ENCODE results near the gene TEX35. TPM values are rescaled to one million over a fixed set of nuclear protein-coding genes. Genes with fewer than 3 reads are reported as not detected.

TEX35 gene
- polyA plus RNA-seq (ENCODE audit: insufficient read length in 12 of 12), result under 1 TPM in 5 of 12 donors, not detected in 7; 0.08 to 0.50 (median 0.23) TPM
- long read RNA-seq, donor 1, result 0 reads
- long read RNA-seq, donor 2, result 0 reads
- long read RNA-seq, donor 3, result 0 reads
- long read RNA-seq, donor 4, result 0 reads
- long read RNA-seq, donor 5, result 0 reads
- long read RNA-seq, donor 6, result 0 reads
- long read RNA-seq, donor 7, result 0 reads
- long read RNA-seq, donor 8, result 0 reads
- long read RNA-seq, donor 9, result 0 reads
- long read RNA-seq, donor 10, result 0 reads
- long read RNA-seq, donor 11, result 0 reads

DNA sequence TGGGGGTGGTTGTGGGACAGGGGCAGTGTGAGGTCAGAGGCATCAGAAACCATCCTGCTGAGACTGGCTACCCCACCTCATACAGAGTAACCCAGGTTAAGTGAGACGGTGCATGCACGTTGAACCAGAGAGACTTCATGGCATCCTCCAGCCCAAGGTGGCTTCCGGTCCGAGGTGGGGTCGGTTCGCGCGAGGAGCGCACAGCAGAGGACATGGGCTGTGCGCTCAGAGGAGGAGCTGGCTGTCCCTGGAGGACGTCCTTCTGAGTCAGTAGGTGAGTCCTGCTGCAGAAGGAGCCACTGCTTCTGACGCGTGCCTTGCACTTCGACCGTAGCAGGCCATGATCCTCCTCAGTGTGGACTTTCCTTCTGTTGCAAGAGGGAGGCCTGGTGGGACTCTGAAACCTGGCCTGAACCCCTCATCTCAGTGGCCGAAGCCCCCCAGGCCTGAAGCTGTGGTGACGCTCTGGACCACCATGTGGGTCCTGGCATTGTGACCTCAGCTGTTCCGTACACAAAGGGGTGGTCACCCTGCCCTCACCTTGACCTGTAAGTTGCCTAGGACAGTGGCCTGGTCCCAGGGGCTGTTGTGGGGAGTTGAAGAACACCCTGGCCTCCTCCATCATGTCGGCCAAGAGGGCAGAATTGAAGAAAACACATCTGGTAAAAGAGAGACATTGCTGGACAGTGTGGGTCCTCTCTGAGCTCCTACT is at the start of gene TEX35:
TEX35 (plus strand) TSS at position 544 of the 712 bp plus-strand sequence; CDS start at position 624, 80 bp downstream.
- DNase-seq, result no peak

DNA sequence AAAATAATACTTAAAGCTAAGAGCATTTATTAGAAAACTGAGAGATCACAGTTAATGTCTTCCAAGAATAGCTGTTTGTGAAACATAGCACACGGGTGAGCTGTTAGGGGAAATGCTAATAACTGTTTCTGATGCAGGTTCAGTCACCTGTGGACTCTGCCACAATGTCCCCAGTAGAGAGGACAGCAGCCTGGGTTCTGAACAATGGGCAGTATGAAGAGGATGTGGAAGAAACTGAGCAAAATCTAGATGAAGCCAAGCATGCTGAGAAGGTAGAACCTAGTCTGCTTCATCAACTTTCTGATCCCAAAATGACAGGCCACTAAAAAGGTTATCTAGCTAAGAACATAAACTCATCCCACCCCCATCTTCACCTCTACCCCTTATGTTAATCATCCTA is 48.8 kb upstream of the TEX35 start:
- DNase-seq, result no peak

- DNase-seq, result no peak
These were observed 48.3 kb upstream of the TEX35 start for GRCh38 chr1:178464566-178464965.

DNA sequence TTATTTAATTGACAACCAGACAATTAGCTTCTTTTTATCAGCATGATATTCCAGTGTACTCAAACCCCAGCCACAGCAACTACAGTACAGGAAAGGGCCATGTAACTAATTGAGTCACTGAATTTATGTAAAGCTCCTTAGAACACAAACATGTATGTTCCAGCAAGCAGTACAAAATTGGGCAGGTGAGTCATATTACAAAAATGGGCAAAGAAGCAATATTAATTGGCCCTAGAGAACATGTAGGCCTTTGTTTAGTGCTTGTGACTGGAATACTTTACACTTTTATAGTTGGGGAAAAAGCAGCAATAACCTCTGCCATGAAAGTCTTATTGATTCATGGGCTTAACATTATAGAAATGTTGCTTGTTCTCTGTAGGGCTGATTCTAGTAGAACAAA is 47.9 kb upstream of the TEX35 start:
- DNase-seq, result no peak

GRCh38 chr1:178467837-178468236 is 45.1 kb upstream of the TEX35 start:
- no peak for DNase-seq

GRCh38 chr1:178470411-178470960 is 42.4 kb upstream of the TEX35 start:
- DNase-seq, result no peak

- no peak for DNase-seq
These were observed 40.4 kb upstream of the TEX35 start for GRCh38 chr1:178472531-178472930.

GRCh38 chr1:178477373-178477772 is 35.5 kb upstream of the TEX35 start:
- no peak for DNase-seq

GRCh38 chr1:178477841-178478240 is 35.1 kb upstream of the TEX35 start:
- no peak for DNase-seq

DNA sequence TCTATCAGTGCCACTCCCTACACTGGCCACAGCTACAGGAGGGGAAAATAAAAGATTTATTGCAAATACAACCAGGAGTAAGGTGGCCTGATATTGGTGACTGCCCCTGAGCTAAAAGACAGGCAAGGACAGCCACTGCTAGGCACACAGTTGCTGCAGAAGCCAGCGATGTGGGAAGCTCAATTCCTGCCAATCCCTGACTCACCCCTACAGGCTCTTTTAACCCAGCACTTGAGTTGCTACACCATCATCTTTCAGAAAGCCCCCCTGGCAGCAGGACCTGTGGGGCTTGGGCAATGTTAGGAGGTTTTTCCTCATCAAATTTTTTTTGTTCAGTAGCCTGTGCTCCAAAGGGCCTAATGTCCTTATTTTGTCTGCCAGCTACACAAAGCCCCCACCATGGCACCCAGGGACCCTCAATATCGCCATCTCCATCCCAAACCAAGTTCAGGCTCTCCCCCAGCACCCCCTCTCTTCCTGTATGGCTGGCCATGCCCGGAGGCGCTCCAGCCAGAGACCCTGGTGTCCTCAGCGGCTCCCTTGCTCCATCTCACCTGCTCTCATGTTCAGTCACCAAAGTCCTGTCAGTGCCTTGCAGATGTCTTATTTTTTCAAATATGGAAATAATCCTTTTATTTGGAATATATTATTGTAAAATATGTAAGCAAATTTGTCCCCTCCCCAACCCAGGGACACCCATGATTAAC is 29.5 kb upstream of the TEX35 start:
- no peak for DNase-seq

DNA sequence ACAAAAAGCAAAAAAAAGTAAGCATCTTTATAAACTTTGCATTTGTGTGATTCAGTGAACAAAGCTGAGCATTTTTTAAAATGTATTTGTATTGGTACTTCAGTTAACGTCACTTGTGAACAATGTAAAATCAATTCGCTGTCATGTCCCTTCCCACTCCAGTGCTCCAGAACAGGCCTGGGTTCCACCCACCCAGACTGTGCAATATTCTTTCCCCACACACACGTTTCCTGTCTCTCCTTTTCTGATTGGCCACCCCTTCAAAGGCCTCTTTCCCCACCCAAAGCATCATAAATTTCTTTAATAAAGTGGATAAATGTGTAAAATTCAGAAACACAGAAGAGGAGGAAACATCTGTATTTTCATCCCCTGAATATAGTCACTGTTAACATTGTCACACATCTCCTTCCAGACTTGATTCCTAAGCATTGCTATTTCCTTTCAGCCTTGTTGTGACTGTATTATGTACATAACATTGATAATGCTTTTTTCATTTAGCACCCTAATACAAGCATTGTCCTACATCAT is 28.1 kb upstream of the TEX35 start:
- no peak for DNase-seq

DNA sequence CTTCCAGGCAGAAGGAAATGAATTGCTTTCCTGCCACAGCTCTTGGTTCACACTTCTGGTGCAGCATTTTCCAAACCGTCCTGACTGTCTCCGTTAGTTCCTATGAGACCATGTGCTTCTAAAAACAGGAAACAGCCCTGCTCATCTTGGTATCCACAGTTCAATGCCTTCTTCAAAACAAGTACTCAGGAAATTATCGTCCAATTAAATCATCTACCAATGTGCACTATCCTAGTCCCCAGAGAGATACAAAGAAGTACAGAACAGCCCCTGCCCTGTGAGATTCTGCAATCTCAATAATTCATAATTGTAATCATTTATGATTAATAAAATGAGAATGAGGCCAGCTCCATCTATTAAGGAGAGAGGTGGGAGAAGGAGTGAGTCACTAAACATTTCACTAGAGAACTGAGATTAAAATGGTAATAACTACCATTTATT is 27.3 kb upstream of the TEX35 start:
- DNase-seq, result no peak

- no peak for DNase-seq
These were observed 26.5 kb upstream of the TEX35 start for GRCh38 chr1:178486100-178487069.

DNA sequence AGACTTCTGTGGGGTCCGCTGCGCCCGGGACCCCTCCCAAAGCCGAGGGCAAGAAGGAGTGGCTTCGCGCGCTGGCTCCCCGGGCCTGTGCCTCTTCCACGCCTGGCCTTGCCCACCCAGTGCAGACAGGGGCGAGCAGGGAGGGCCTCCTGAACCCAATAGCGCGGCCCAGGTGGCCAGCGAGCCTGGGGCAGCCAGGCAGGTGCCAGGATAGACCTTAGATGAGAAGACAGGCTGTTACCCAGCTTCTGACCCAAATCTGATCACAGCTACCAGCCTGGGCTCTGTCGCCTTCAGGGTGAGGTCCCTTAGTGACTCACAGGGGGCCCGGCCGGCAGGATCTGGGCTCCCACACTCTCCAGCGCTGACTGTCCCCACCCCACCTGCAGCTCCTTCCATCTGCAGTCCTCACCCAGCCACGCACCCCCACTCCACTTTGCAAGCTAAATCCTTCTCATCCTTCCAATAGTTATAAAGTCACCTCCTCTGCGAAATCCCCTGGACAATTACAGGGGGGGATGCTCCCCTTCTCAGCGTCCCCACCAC is 25.8 kb upstream of the TEX35 start:
- DNase-seq, result no peak

GRCh38 chr1:178488393-178488792 is 24.5 kb upstream of the TEX35 start:
- no peak for DNase-seq

- DNase-seq, result no peak
These were observed 23.5 kb upstream of the TEX35 start for GRCh38 chr1:178489399-178489798.

GRCh38 chr1:178490136-178490535 is 22.8 kb upstream of the TEX35 start:
- DNase-seq, result no peak

DNA sequence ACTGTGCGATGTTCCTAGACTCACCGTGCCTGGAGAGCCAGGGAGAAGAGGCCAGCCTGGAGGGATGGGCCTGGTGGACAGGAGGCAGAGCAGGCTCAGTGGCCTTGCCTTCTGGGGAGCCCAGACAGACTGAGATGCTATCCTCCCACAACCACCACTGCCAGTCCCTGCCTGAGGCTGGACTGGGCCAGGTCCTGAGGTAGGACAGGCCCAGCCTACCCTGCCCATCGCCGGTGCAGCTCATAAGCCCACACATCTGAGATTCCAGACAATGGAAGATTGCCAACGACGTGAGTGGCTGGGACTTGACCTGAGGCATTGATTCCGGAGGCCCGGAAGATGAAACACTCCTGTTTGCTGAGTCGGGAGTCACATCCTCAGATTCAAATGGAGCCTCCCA is 21.9 kb upstream of the TEX35 start:
- DNase-seq, result no peak

DNA sequence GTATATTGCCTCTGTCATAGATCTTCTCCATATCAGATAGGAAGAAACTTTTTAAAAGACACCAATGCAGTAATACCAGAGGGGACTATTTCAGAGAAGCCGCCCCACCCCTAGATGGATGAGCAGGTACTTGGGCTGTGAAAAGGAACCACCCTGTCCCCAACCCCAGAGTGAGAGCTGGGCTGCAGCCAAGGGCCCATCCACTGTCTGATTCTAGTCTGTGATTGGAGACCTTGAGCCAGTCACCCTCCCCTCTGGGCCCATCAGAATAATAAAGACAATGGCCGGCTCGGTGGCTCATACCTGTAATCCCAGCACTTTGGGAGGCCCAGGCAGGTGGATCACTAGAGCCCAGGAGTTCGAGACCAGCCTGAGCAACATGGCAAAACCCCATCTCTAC is 21.2 kb upstream of the TEX35 start:
- DNase-seq, result no peak

DNA sequence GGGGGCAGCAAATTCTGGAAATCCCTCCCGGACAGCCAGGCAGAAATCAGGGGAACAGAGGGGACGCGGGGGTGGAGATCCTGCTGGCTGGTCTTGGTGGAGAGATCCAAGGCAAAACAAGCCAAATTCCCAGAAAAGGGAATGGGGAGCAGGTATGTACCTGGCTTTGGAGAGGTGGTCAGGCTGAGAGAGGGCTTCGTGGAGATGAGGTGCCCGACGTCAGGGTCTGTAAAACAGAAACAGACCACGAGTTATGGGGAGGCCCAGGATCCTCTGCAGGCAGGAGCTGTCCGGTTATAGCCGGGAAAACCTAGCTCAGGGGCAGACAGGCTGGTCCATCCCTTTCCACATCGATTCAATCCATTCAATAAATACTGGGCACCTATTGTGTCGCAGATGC is 20.6 kb upstream of the TEX35 start:
- DNase-seq, result no peak

DNA sequence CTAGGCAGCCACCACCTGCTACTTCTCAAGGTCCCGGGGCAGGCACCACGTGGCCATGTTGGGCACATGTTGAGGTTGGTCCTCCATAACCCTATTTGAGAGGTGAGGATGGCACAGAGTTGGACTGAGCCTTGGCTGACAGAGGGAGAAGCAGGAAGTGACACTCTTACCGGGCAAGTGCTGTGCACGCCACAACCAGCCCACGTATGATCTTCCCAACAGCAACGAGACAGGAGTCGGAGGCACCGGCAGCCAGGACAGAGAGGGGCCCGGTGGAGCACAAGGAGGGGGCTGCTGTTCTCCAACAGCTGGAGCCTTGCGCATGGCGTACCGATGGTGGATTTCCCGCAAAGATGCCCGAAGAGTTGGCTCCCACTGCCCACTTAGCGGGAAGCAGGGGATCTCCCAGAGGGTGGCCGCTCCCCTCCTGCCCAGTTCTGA is 19.6 kb upstream of the TEX35 start:
- DNase-seq, result no peak

All from muscle of arm (tissue), 14 donors.